ENCODE measurements around the gene PNPLA7. TPM values are rescaled to one million over a fixed set of nuclear protein-coding genes. Genes with fewer than 3 reads are reported as not detected.

The PNPLA7 gene
- total and polyA plus RNA-seq, 2 of the 13 experiments (the other 11 are each of a cell fraction or from before 2014, with no cell fraction given) = 0.42 to 1.5 TPM

DNA sequence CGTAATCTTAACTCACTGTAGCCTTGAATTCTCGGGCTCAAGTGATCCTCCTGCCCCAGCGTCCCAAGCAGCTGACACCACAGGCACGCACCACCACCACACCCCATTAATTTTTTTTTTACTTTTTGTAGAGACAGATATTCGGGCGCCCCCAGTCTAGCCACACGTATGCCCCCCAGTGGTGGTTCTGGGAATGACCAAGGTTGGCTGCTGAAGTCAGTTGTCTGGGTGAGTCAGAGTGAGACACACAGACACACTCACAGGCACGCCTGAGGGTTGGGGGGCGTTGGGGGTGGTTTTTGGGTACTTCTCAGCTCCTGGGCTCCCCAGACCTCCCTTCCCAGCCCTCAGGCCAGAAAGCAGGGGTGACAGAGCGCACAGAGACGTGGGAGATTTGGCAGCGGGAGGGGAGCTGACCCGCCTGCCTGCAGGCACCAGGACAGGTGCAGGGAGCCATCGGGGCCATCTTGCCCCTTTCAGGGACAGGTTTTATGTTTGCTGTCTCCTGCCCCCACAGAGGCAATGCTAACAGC lies 104.9 kb downstream of the PNPLA7 start (continued):
- TF ChIP-seq, protein P1, sequence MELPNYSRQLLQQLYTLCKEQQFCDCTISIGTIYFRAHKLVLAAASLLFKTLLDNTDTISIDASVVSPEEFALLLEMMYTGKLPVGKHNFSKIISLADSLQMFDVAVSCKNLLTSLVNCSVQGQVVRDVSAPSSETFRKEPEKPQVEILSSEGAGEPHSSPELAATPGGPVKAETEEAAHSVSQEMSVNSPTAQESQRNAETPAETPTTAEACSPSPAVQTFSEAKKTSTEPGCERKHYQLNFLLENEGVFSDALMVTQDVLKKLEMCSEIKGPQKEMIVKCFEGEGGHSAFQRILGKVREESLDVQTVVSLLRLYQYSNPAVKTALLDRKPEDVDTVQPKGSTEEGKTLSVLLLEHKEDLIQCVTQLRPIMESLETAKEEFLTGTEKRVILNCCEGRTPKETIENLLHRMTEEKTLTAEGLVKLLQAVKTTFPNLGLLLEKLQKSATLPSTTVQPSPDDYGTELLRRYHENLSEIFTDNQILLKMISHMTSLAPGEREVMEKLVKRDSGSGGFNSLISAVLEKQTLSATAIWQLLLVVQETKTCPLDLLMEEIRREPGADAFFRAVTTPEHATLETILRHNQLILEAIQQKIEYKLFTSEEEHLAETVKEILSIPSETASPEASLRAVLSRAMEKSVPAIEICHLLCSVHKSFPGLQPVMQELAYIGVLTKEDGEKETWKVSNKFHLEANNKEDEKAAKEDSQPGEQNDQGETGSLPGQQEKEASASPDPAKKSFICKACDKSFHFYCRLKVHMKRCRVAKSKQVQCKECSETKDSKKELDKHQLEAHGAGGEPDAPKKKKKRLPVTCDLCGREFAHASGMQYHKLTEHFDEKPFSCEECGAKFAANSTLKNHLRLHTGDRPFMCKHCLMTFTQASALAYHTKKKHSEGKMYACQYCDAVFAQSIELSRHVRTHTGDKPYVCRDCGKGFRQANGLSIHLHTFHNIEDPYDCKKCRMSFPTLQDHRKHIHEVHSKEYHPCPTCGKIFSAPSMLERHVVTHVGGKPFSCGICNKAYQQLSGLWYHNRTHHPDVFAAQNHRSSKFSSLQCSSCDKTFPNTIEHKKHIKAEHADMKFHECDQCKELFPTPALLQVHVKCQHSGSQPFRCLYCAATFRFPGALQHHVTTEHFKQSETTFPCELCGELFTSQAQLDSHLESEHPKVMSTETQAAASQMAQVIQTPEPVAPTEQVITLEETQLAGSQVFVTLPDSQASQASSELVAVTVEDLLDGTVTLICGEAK (IDR thresholded peaks at IDR 0.05) = no peak
- TF ChIP-seq, protein P1 (CRISPR knock-in tag; IDR thresholded peaks at IDR 0.05) = 0 out of 2 replicates have a peak, but pooled peaks have one; percentile 11
- TF ChIP-seq RAD21 (CRISPR knock-in tag; IDR thresholded peaks at IDR 0.05) (peak; percentile 47; the same call in 1 of the 2 replicates), HNRNPLL (IDR thresholded peaks at IDR 0.05; ENCODE audit: low read depth, low read length, poor library complexity, severe bottlenecking) (no peak), KLF15 (CRISPR knock-in tag; IDR thresholded peaks at IDR 0.05; ENCODE audit: borderline replicate concordance) (no peak), KDM5B (CRISPR knock-in tag; IDR thresholded peaks at IDR 0.05; ENCODE audit: borderline replicate concordance) (no peak), IKZF4 (CRISPR knock-in tag; IDR thresholded peaks at IDR 0.05; ENCODE audit: borderline replicate concordance, low read depth, not compliant biosample characterization) (no peak), ZNF317 (CRISPR knock-in tag; IDR thresholded peaks at IDR 0.05) (no peak), SPEN (CRISPR knock-in tag; IDR thresholded peaks at IDR 0.05; ENCODE audit: low read depth) (no peak), CREB3 (CRISPR knock-in tag; IDR thresholded peaks at IDR 0.05) (no peak), FOSL2 (CRISPR knock-in tag; IDR thresholded peaks at IDR 0.05) (peak; percentile 71), SMARCE1 (IDR thresholded peaks at IDR 0.05; ENCODE audit: borderline replicate concordance) (no peak)
- TF ChIP-seq, protein P2, sequence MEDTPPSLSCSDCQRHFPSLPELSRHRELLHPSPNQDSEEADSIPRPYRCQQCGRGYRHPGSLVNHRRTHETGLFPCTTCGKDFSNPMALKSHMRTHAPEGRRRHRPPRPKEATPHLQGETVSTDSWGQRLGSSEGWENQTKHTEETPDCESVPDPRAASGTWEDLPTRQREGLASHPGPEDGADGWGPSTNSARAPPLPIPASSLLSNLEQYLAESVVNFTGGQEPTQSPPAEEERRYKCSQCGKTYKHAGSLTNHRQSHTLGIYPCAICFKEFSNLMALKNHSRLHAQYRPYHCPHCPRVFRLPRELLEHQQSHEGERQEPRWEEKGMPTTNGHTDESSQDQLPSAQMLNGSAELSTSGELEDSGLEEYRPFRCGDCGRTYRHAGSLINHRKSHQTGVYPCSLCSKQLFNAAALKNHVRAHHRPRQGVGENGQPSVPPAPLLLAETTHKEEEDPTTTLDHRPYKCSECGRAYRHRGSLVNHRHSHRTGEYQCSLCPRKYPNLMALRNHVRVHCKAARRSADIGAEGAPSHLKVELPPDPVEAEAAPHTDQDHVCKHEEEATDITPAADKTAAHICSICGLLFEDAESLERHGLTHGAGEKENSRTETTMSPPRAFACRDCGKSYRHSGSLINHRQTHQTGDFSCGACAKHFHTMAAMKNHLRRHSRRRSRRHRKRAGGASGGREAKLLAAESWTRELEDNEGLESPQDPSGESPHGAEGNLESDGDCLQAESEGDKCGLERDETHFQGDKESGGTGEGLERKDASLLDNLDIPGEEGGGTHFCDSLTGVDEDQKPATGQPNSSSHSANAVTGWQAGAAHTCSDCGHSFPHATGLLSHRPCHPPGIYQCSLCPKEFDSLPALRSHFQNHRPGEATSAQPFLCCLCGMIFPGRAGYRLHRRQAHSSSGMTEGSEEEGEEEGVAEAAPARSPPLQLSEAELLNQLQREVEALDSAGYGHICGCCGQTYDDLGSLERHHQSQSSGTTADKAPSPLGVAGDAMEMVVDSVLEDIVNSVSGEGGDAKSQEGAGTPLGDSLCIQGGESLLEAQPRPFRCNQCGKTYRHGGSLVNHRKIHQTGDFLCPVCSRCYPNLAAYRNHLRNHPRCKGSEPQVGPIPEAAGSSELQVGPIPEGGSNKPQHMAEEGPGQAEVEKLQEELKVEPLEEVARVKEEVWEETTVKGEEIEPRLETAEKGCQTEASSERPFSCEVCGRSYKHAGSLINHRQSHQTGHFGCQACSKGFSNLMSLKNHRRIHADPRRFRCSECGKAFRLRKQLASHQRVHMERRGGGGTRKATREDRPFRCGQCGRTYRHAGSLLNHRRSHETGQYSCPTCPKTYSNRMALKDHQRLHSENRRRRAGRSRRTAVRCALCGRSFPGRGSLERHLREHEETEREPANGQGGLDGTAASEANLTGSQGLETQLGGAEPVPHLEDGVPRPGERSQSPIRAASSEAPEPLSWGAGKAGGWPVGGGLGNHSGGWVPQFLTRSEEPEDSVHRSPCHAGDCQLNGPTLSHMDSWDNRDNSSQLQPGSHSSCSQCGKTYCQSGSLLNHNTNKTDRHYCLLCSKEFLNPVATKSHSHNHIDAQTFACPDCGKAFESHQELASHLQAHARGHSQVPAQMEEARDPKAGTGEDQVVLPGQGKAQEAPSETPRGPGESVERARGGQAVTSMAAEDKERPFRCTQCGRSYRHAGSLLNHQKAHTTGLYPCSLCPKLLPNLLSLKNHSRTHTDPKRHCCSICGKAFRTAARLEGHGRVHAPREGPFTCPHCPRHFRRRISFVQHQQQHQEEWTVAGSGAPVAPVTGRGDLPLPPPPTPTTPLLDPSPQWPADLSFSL (CRISPR knock-in tag; IDR thresholded peaks at IDR 0.05) = no peak

All from HepG2 (cell line).